IMR-90 (cell line): Measurements from ENCODE around the gene GDPD2. TPM values are rescaled to one million over a fixed set of nuclear protein-coding genes. Genes with fewer than 3 reads are reported as not detected.

ENCODE experiments used
- ATAC-seq: fragments of 200-7000 bp; cut with Tn5 transposase; 2 replicates; pipeline ENCODE4 v1.9.1; 2020; ENCODE audit warnings: low read depth, mild to moderate bottlenecking, moderate library complexity
- BruUV-seq: library from RNA; stranded (reverse); fragments of 400-500 nt; replicated peaks from 2 replicates; lab custom pipeline; 2021; lab: Mats Ljungman, UMichigan
- CTCF ChIA-PET: fragments of 300-600 bp; formaldehyde crosslinking; extraction: SDS; loops from one replicate; lab custom pipeline; 2021; ENCODE audit warnings: antibody characterized with exemption; lab: Yijun Ruan, JAX
- POLR2A ChIA-PET: fragments of 300-600 bp; sonication (Branson Sonifier 250); formaldehyde crosslinking; loops from one replicate; lab custom pipeline; 2022; ENCODE audit warnings: antibody characterized with exemption; ENCODE audit not compliant: unreplicated experiment; lab: Charles Lee
- DNase-seq: peaks from one replicate; pipeline ENCODE4 v3.0.0; 2013
- H2AFZ ChIP-seq: replicated peaks from 2 replicates; pipeline ENCODE3; 2013; ENCODE audit warnings: low read length, mild to moderate bottlenecking; ENCODE audit not compliant: poor library complexity
- H2AK5ac ChIP-seq: 2 replicates; pipeline ENCODE4 v1.6.1; 2013; ENCODE audit warnings: low read depth, low read length, inconsistent platforms
- H2AK9ac ChIP-seq: replicated peaks from 2 replicates; pipeline ENCODE3; 2013; ENCODE audit warnings: mild to moderate bottlenecking, low read depth, low read length, moderate library complexity; ENCODE audit not compliant: poor library complexity
- H2BK120ac ChIP-seq: 2 replicates; pipeline ENCODE4 v1.6.1; 2013; ENCODE audit warnings: low read depth, low read length, inconsistent platforms
- H2BK15ac ChIP-seq: 3 replicates; pipeline ENCODE4 v1.6.1; 2013; ENCODE audit warnings: low read depth, low read length, inconsistent platforms
- H2BK20ac ChIP-seq: 2 replicates; pipeline ENCODE4 v1.6.1; 2013; ENCODE audit warnings: low read depth, mild to moderate bottlenecking, inconsistent platforms, low read length, moderate library complexity
- H2BK5ac ChIP-seq: 2 replicates; pipeline ENCODE4 v1.6.1; 2013; ENCODE audit warnings: mild to moderate bottlenecking, low read depth, low read length, inconsistent platforms; ENCODE audit not compliant: poor library complexity, severe bottlenecking
- H3K14ac ChIP-seq: replicated peaks from 2 replicates; pipeline ENCODE4 v1.6.1; 2013; ENCODE audit warnings: low read depth, low read length, inconsistent platforms
- H3K18ac ChIP-seq: 2 replicates; pipeline ENCODE4 v1.6.1; 2013; ENCODE audit warnings: low read depth, low read length, control low read depth
- H3K23ac ChIP-seq: 2 replicates; pipeline ENCODE4 v1.6.1; 2013; ENCODE audit warnings: low read depth, low read length, inconsistent platforms
- H3K27ac ChIP-seq: 2 replicates; pipeline ENCODE4 v1.5.1; 2013; ENCODE audit warnings: mild to moderate bottlenecking, control low read depth, low read length; ENCODE audit not compliant: insufficient read depth
- H3K27me3 ChIP-seq: 2 replicates; pipeline ENCODE4 v1.6.1; 2013; ENCODE audit warnings: low read length; ENCODE audit not compliant: control insufficient read depth, insufficient read depth
- H3K36me3 ChIP-seq: 2 replicates; pipeline ENCODE4 v1.6.1; 2013; ENCODE audit warnings: low read length, mixed read lengths; ENCODE audit not compliant: control insufficient read depth, insufficient read depth
- H3K4ac ChIP-seq: 2 replicates; pipeline ENCODE4 v1.6.1; 2013; ENCODE audit warnings: low read depth, low read length, inconsistent platforms
- H3K4me1 ChIP-seq: 2 replicates; pipeline ENCODE4 v1.6.1; 2013; ENCODE audit warnings: low read length, mixed read lengths; ENCODE audit not compliant: control insufficient read depth, insufficient read depth
- H3K4me2 ChIP-seq: 2 replicates; pipeline ENCODE4 v1.6.1; 2013; ENCODE audit warnings: low read depth, mild to moderate bottlenecking, control low read depth, low read length, moderate library complexity
- H3K4me3 ChIP-seq: 2 replicates; pipeline ENCODE4 v1.5.1; 2013; ENCODE audit warnings: low read depth, mild to moderate bottlenecking, control low read depth, low read length, moderate library complexity; ENCODE audit not compliant: insufficient read depth
- H3K56ac ChIP-seq: 2 replicates; pipeline ENCODE4 v1.6.1; 2013; ENCODE audit warnings: low read length, inconsistent platforms; ENCODE audit not compliant: insufficient read depth; ENCODE audit errors: extremely low read depth
- H3K79me1 ChIP-seq, 2 experiments: 2 replicates each; pipeline ENCODE4 v1.6.1; 2013; ENCODE audit warnings: low read length in 2 of 2, inconsistent platforms in 1 of 2, low read depth in 1 of 2
- H3K9ac ChIP-seq: 2 replicates; pipeline ENCODE4 v1.6.1; 2013; ENCODE audit warnings: low read depth, low read length, control low read depth
- H3K9me1 ChIP-seq: 2 replicates; pipeline ENCODE4 v1.6.1; 2013; ENCODE audit warnings: low read length, inconsistent platforms; ENCODE audit not compliant: insufficient read depth
- H3K9me3 ChIP-seq: 2 replicates; pipeline ENCODE4 v1.6.1; 2013; ENCODE audit warnings: low read length; ENCODE audit not compliant: control insufficient read depth, insufficient read depth
- H4K20me1 ChIP-seq: 2 replicates; pipeline ENCODE4 v1.6.1; 2013; ENCODE audit warnings: low read length, inconsistent platforms; ENCODE audit not compliant: insufficient read depth
- H4K5ac ChIP-seq: 2 replicates; pipeline ENCODE4 v1.6.1; 2013; ENCODE audit warnings: mild to moderate bottlenecking, low read depth, low read length, control low read depth
- H4K8ac ChIP-seq, 2 experiments: 2 replicates each; pipeline ENCODE4 v1.6.1; 2013; ENCODE audit warnings: low read depth in 2 of 2, low read length in 2 of 2, control low read depth in 1 of 2, inconsistent platforms in 1 of 2
- H4K91ac ChIP-seq: 2 replicates; pipeline ENCODE4 v1.6.1; 2013; ENCODE audit warnings: low read depth, low read length, inconsistent platforms; ENCODE audit not compliant: insufficient read depth
- BHLHE40 ChIP-seq: fragments of 150-350 bp; IDR thresholded peaks from 2 replicates; pipeline ENCODE4 v1.6.1; 2016; ENCODE audit warnings: mild to moderate bottlenecking, low read depth, low read length
- CEBPB ChIP-seq: IDR thresholded peaks from 2 replicates; pipeline ENCODE4 v1.6.1; 2012; ENCODE audit warnings: low read depth, low read length, improper control_type of control experiment
- CHD1 ChIP-seq: IDR thresholded peaks from 2 replicates; pipeline ENCODE4 v1.6.1; 2012; ENCODE audit warnings: low read depth, low read length, improper control_type of control experiment
- ELK1 ChIP-seq: fragments of 150-350 bp; IDR thresholded peaks from 2 replicates; pipeline ENCODE4 v1.6.1; 2016; ENCODE audit warnings: low read depth, mild to moderate bottlenecking, low read length, moderate library complexity, borderline replicate concordance
- FOS ChIP-seq: fragments of 150-350 bp; IDR thresholded peaks from 2 replicates; pipeline ENCODE4 v1.6.1; 2016; ENCODE audit warnings: low read depth, low read length
- MAFK ChIP-seq: IDR thresholded peaks from 2 replicates; pipeline ENCODE4 v1.6.1; 2012; ENCODE audit warnings: low read depth, low read length, improper control_type of control experiment
- MAZ ChIP-seq: IDR thresholded peaks from 2 replicates; pipeline ENCODE4 v1.6.1; 2012; ENCODE audit warnings: low read depth, mild to moderate bottlenecking, low read length, improper control_type of control experiment, moderate library complexity, borderline replicate concordance
- MXI1 ChIP-seq: IDR thresholded peaks from 2 replicates; pipeline ENCODE4 v1.6.1; 2012; ENCODE audit warnings: low read depth, mild to moderate bottlenecking, low read length, moderate library complexity, borderline replicate concordance
- NFE2L2 ChIP-seq: fragments of 150-350 bp; IDR thresholded peaks from 2 replicates; pipeline ENCODE4 v1.6.1; 2016; ENCODE audit warnings: low read depth, mild to moderate bottlenecking, low read length
- POLR2A ChIP-seq: IDR thresholded peaks from 2 replicates; pipeline ENCODE4 v1.6.1; 2012; ENCODE audit warnings: mild to moderate bottlenecking, low read depth, low read length
- RAD21 ChIP-seq: IDR thresholded peaks from 2 replicates; pipeline ENCODE4 v1.6.1; 2012; ENCODE audit warnings: low read length, improper control_type of control experiment
- RCOR1 ChIP-seq: IDR thresholded peaks from 2 replicates; pipeline ENCODE4 v1.6.1; 2012; ENCODE audit warnings: mild to moderate bottlenecking, low read length, improper control_type of control experiment; ENCODE audit not compliant: insufficient replicate concordance
- RFX5 ChIP-seq: IDR thresholded peaks from 2 replicates; pipeline ENCODE4 v1.8.0; 2012; ENCODE audit warnings: low read depth, mild to moderate bottlenecking, low read length, moderate library complexity
- SMC3 ChIP-seq: fragments of 150-350 bp; IDR thresholded peaks from 2 replicates; pipeline ENCODE4 v1.6.1; 2016; ENCODE audit warnings: low read depth, mild to moderate bottlenecking, antibody characterized with exemption, low read length, moderate library complexity
- USF2 ChIP-seq: fragments of 150-350 bp; IDR thresholded peaks from 2 replicates; pipeline ENCODE4 v1.6.1; 2017; ENCODE audit warnings: mild to moderate bottlenecking, antibody characterized with exemption, low read length, low read depth
- WGBS, 2 experiments: methylation state at CpG; one replicate each; pipeline versions ENCODE4 v1.1.5 to v1.1.7; 2013; ENCODE audit warnings: missing lambda C conversion rate in 2 of 2; ENCODE audit not compliant: insufficient read length in 1 of 2; ENCODE audit errors: extremely low coverage in 2 of 2; 5-methylcytosine and 5-hydroxymethylcytosine counted together
- dilution Hi-C: fragments of 300-500 bp; cut with HindIII; formaldehyde crosslinking; loops from one replicate; pipeline ENCODE4 v1.14.3; 2018; ENCODE audit warnings: low sequenced_read_pairs; ENCODE audit not compliant: unreplicated experiment
- in situ Hi-C: fragments of 300-500 bp; cut with MboI; formaldehyde crosslinking; loops from 3 replicates; pipeline ENCODE4 v1.14.3; 2019; ENCODE audit warnings: low sequenced_read_pairs, inconsistent platforms, mixed read lengths
- intact Hi-C: fragments of 100-400 bp; cut with micrococcal nuclease; formaldehyde crosslinking; loops from 2 replicates; pipeline ENCODE4 v1.10.0; 2022
- polyA plus RNA-seq, 3 experiments: library from polyadenylated mRNA; depleted of rRNA; stranded (reverse); fragments of >200 nt; gene quantifications; 2 replicates each; pipeline ENCODE4 v1.2.3, GENCODE V29; 2012; ENCODE audit warnings: low replicate concordance in 1 of 3
- total RNA-seq: library from RNA; depleted of rRNA; stranded (reverse); fragments of >200 nt; gene quantifications from 2 replicates; pipeline ENCODE4 v1.2.3, GENCODE V29; 2012
- TF ChIP-seq, protein P1 (sequence below): conservative IDR thresholded peaks from 2 replicates; pipeline ENCODE4 v1.5.1; 2012; ENCODE audit warnings: mild to moderate bottlenecking, low read depth, low read length, improper control_type of control experiment

The GDPD2 gene
- total and polyA plus RNA-seq, 2 of the 4 experiments (the other 2 are of a cell fraction) = not detected

DNA sequence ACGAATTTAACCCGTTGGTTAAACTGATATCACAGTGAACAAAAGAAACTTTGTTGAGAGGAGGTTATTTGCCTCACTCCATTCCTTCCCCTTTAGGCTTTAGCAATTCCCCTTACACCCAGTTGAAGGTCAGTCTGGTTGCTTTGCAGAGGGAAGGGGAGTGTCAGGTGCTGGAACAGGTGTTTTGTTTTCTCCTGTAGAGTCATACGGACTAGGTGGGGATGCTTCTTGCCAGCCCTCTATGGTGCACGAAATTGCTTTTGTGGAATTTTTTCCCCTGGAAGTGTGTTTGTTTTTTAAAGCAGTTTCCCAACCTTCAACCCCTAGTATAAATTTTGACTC is 54.6 kb downstream of the GDPD2 start:
- peak overlapping the region; percentile 74 for H2BK5ac ChIP-seq
- WGBS, 2 experiments = no CpG with 5 or more reads among the region's 4 CpGs
- H3K79me1 ChIP-seq = peaks cover 0 to 39% of the 10 kb centered on the region in 2 experiments
- H4K20me1 ChIP-seq = no peaks in the 10 kb centered on the region
- ATAC-seq (no peak), DNase-seq (no peak)
- peak overlapping the region; percentile 91 for H3K4ac ChIP-seq
- TF ChIP-seq MAFK = no peak
- TF ChIP-seq NFE2L2 = no peak
- TF ChIP-seq MXI1 = no peak
- TF ChIP-seq BHLHE40 = no peak
- TF ChIP-seq, protein P1, sequence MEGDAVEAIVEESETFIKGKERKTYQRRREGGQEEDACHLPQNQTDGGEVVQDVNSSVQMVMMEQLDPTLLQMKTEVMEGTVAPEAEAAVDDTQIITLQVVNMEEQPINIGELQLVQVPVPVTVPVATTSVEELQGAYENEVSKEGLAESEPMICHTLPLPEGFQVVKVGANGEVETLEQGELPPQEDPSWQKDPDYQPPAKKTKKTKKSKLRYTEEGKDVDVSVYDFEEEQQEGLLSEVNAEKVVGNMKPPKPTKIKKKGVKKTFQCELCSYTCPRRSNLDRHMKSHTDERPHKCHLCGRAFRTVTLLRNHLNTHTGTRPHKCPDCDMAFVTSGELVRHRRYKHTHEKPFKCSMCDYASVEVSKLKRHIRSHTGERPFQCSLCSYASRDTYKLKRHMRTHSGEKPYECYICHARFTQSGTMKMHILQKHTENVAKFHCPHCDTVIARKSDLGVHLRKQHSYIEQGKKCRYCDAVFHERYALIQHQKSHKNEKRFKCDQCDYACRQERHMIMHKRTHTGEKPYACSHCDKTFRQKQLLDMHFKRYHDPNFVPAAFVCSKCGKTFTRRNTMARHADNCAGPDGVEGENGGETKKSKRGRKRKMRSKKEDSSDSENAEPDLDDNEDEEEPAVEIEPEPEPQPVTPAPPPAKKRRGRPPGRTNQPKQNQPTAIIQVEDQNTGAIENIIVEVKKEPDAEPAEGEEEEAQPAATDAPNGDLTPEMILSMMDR = no peak
- no peak for TF ChIP-seq RFX5
- TF ChIP-seq CEBPB = no peak
- TF ChIP-seq CHD1 = no peak
- TF ChIP-seq SMC3 = no peak
- TF ChIP-seq ELK1 = no peak
- TF ChIP-seq USF2 = no peak
- no peak for TF ChIP-seq RCOR1
- TF ChIP-seq POLR2A = no peak
- no peak for TF ChIP-seq FOS
- no peak for TF ChIP-seq RAD21
- TF ChIP-seq MAZ = no peak
- H3K4me2 ChIP-seq = peak overlapping the region; percentile 88
- peak overlapping the region; percentile 25; the same call in 1 of the 2 replicates for H3K56ac ChIP-seq
- peaks cover 12% of the 10 kb centered on the region for H3K9me1 ChIP-seq
- peak overlapping the region; percentile 11; the same call in 1 of the 2 replicates for H3K18ac ChIP-seq
- BruUV-seq = no TSS peak
- H3K4me1 ChIP-seq = peaks cover 22% of the 10 kb centered on the region
- no peaks in the 10 kb centered on the region; the same call in 1 of the 2 replicates for H3K27me3 ChIP-seq
- ChIA-PET POLR2A (no interaction called here), CTCF (no interaction called here)
- H2BK20ac ChIP-seq = peak overlapping the region; percentile 55
- peak overlapping the region; percentile 77; the same call in 1 of the 2 replicates for H3K27ac ChIP-seq
- intact Hi-C loops (loop anchor here (1.0 kb wide), 1 partner anchor 22 kb away; no protein-coding TSS in a partner anchor), dilution Hi-C loops (no loop called here), in situ Hi-C loops (no loop called here)
- no peaks in the 10 kb centered on the region for H3K9me3 ChIP-seq
- no peak overlapping the region for H2AFZ ChIP-seq
- H3K4me3 ChIP-seq = no peak overlapping the region
- no peak overlapping the region for H4K91ac ChIP-seq
- H2AK9ac ChIP-seq = peak overlapping the region; percentile 23
- peak overlapping the region; percentile 43; the same call in 1 of the 2 replicates for H2AK5ac ChIP-seq
- H3K36me3 ChIP-seq = peaks cover 3% of the 10 kb centered on the region
- peak overlapping the region; percentile 8 to 56; a peak in 1 of 4 replicates for H4K8ac ChIP-seq
- no peak overlapping the region for H3K14ac ChIP-seq
- peak overlapping the region; percentile 92 for H2BK120ac ChIP-seq
- 0 out of 2 replicates have a peak overlapping the region, but pooled peaks have one; percentile 45 for H3K23ac ChIP-seq
- peak overlapping the region; percentile 42; the same call in 2 of the 3 replicates for H2BK15ac ChIP-seq
- no peak overlapping the region for H3K9ac ChIP-seq
- 0 out of 2 replicates have a peak overlapping the region, but pooled peaks have one; percentile 22 for H4K5ac ChIP-seq
